22Rv1 (cell line): ENCODE measurements around the gene SH2B3.

ENCODE experiments used
- ZFX ChIP-seq: fragments of 450-650 bp; IDR thresholded peaks from 2 replicates; pipeline ENCODE4 v1.6.1; 2017; ENCODE audit warnings: antibody characterized with exemption, borderline replicate concordance
- TF ChIP-seq, protein P1 (sequence below): fragments of 450-650 bp; IDR thresholded peaks from 2 replicates; pipeline ENCODE4 v1.5.1; 2017; ENCODE audit warnings: mild to moderate bottlenecking

DNA sequence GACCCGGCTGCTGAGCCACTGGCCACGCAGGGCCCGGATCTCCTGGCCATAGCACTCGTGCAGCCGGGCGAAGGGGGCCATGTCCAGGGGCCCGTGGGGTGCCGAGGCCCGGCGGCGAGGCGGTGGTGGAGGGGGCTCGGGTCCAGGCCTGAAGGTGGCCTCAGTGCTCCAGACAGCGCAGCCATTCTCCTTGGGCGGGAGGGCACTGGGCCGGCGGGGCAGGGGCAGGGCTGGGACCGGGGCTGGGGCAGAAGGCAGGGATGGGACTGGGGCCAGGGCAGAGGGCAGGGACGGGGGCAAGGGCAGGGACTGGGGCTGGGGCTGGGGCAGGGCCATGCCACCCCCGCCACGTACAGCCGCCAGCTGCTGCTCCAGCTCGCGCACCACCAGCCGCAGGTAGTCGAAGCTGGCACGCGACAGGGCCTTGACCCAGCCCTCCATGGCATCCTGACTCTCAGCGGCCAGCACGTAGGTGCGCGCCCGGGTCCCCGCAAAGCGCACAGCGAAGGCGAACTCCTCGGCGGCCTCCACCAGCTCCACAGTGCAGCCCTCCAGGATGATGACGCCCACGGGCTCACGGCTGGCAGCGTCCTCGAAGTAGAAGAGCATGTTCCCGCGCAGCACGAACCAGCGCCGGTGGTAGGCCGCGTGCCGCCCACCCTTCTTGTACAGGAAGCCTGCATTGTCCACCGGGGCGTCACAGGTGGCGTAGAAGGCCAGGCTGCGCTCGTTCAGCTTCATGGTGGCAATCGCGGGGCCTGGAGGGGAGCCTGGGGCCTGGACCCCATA, 42.8 kb upstream of the SH2B3 start:
- TF ChIP-seq, protein P1, sequence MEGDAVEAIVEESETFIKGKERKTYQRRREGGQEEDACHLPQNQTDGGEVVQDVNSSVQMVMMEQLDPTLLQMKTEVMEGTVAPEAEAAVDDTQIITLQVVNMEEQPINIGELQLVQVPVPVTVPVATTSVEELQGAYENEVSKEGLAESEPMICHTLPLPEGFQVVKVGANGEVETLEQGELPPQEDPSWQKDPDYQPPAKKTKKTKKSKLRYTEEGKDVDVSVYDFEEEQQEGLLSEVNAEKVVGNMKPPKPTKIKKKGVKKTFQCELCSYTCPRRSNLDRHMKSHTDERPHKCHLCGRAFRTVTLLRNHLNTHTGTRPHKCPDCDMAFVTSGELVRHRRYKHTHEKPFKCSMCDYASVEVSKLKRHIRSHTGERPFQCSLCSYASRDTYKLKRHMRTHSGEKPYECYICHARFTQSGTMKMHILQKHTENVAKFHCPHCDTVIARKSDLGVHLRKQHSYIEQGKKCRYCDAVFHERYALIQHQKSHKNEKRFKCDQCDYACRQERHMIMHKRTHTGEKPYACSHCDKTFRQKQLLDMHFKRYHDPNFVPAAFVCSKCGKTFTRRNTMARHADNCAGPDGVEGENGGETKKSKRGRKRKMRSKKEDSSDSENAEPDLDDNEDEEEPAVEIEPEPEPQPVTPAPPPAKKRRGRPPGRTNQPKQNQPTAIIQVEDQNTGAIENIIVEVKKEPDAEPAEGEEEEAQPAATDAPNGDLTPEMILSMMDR = no peak
- TF ChIP-seq ZFX = no peak
